HG03196 (cell line): ENCODE results near the gene LY6G6F.
A peak's percentile ranks its signal among the peaks of the same experiment; 100 is the strongest.

ENCODE experiments used
- ATAC-seq: cut with Tn5 transposase; IDR thresholded peaks from one replicate; pipeline ENCODE4 v1.9.1; 2021; ENCODE audit not compliant: unreplicated experiment

The LY6G6F gene

GRCh38 chr6:31737315-31737990, 30.8 kb downstream of the LY6G6F start:
- ATAC-seq: no peak

GRCh38 chr6:31737991-31738979, 31.6 kb downstream of the LY6G6F start:
- ATAC-seq: no peak

DNA sequence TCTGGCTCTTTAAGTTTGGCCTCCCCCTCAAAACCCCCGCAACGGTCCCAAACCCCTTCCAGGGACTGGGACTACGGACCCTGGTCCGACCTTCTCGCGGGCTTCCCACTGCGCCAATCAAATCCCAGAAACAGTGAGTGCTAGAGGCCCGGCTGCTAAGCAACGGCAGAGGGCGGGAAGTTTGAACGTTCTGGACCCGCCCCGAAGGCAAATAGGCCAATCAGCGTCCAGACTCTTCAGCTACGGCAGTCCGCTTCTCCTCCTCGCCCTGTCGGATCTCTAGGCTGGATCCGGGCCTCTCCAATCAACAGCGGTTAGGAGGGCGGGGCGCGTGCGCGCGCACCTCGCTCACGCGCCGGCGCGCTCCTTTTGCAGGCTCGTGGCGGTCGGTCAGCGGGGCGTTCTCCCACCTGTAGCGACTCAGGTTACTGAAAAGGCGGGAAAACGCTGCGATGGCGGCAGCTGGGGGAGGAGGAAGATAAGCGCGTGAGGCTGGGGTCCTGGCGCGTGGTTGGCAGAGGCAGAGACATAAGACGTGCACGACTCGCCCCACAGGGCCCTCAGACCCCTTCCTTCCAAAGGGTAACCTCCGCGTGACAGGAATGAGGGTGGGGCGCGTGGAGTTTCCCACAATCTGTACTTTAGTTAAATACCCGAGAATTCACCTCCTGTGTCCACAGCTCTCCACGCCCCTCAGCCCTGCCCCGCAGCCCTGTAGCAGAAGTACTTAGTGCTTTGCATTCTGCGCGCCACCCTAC, 33.2 kb downstream of the LY6G6F start, which contains the start of gene MSH5:
MSH5 (plus strand) TSS at position 367 of the 758 bp plus-strand sequence. CDS start 462 bp downstream, outside the sequence.
- ATAC-seq: peak; percentile 56

DNA sequence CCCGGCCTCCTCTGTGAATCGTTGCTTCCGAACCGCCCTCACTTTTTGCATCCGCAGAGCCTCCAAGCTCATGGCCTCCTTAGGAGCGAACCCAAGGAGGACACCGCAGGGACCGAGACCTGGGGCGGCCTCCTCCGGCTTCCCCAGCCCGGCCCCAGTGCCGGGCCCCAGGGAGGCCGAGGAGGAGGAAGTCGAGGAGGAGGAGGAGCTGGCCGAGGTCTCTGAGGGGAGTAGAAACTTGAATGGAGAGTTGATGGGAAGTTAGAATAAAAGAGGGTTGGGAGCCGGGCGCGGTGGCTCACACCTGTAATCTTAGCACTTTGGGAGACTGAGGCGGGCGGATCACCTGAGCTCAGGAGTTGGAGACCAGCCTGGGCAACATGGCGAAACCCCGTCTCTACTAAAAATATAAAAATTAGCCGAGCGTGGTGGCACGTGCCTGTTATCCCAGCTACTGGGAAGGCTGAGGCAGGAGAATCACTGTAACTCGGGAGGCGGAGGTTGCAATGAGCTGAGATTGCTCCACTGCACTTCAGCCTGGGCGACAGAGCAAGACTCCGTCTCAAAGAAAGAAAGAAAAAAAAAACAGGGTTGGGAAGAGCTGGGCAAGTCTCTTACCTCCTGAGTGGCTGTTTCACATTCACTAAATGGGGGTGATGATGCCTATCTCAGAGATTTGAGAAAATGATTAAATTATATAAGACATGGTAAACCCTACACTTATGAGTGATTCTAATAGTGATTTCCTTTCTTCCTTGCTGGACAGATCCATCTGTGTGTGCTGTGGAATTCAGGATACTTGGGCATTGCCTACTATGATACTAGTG, 33.9 kb downstream of the LY6G6F start:
- ATAC-seq: no peak

DNA sequence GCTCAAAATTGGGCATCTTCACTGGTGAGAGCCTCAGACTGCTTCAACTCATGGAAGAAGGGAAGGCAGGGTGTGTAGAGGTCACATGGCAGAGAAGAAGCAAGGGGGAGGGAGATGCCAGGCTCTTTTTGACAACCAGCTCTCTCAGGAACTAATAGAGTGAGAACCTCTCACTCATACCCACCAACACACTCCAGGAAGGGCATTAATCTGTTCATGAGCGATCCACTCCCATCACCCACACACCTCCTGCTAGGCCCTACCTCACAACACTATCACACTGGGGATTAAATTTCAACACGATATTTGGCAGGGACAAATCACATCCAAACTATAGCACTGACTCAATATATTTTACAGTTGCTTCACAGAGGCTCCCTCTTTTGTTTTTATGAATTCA, 35.1 kb downstream of the LY6G6F start:
- no peak for ATAC-seq

DNA sequence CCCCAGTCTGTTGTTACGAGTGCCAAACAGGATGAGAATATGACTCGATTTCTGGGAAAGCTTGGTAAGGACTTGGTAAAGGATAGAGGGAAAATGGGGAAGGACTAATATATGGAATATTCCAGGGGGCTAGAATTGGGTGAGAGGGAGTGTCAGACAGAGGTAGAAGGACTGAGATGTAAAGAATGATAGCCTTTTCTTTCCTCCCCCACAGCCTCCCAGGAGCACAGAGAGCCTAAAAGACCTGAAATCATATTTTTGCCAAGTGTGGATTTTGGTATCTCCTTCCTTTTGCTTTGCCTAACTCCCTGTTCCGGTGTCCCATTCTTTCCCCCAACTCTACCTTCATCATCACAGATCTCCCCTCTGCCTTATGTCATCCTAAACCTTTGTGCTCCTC, 36.2 kb downstream of the LY6G6F start:
- ATAC-seq: no peak

- ATAC-seq: no peak
These were observed 37.8 kb downstream of the LY6G6F start for GRCh38 chr6:31744422-31744821.

DNA sequence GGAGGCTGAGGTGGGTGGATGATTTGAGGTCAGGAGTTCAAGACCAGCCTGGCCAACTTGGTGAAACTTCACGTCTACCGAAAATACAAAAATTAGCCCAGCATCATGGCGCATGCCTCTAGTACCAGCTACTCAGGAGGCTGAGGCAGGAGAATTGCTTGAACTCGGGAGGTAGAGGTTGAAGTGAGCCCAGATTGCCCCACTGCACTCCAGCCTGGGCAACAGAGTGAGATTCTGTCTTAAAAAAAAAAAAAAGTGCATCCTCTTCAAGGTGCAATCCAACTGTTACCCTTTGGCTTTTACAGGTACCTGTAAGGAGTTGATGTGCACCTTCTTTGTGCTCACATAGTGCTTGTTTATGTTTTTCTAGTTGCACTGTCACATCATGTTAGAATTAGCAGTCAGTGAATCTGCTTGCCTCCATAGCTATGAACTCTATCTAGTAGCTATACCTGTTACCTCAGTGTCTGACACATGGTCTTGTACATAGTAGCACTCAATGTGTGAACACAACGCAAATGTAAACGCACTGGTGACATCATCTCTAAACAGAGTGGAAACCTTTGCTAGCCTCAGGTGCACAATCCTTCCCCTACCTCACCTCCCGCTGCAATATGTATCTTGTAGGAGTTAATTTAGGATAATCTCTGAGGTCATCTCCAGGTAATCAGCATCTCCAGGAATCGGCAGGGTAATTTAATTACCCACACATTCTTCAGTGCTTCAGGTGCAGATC, 42.8 kb downstream of the LY6G6F start:
- no peak for ATAC-seq

- no peak for ATAC-seq
These were observed 43.9 kb downstream of the LY6G6F start for GRCh38 chr6:31750411-31751022.

DNA sequence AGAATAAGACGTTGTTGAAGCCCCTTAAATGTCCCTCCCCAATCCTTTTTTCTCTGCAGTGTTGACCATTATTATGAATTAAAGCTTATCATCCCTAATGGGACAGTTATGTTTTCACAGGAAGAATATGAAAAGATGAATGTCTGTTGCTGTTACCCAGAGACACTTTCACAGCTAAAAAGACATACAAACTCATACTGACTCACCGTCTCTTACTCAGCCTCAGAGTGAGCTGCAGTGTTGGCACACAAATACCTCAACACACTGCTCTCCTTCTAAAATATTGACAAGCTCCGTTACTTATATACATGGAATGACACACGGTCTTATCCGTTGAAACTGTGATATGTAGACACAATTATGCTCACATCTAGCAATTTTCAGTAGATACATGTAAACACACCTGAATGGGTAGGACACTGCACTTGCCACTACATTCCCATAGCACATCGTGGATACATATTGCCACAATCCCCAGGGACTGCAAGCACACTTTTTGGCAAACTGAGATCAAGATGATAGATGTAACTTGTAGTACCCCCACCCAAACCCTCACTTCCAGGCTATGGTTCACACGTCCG, 46.2 kb downstream of the LY6G6F start:
- ATAC-seq: no peak

DNA sequence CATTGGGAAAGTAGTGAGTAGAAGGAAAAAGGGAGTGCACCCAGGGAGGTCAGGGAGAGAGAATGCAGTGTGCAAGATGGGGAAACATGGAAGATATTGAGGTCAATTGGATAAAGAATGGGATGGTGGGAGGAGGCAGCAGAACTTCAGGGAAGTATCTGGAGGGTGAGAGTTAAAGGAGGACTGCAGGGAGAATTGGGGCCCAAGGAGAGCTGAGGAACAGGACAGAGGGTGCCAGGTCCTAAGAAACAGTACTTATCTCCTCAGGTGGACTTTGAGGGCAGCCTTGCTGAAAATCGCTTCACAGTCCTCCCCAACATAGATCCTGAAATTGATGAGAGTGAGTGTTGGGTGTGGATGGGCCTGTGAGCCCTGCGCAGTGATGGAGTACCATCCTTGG, 51.6 kb downstream of the LY6G6F start:
- ATAC-seq: no peak
